GM21360 (cell line): ENCODE data around the gene SLX4.

Experiments used
- ATAC-seq: cut with Tn5 transposase; IDR thresholded peaks from one replicate; pipeline ENCODE4 v1.9.1; 2021; ENCODE audit warnings: mild to moderate bottlenecking, moderate library complexity; ENCODE audit not compliant: unreplicated experiment

SLX4 gene

GRCh38 chr16:3561626-3562025, 49.8 kb downstream of the SLX4 start:
- no peak for ATAC-seq

DNA sequence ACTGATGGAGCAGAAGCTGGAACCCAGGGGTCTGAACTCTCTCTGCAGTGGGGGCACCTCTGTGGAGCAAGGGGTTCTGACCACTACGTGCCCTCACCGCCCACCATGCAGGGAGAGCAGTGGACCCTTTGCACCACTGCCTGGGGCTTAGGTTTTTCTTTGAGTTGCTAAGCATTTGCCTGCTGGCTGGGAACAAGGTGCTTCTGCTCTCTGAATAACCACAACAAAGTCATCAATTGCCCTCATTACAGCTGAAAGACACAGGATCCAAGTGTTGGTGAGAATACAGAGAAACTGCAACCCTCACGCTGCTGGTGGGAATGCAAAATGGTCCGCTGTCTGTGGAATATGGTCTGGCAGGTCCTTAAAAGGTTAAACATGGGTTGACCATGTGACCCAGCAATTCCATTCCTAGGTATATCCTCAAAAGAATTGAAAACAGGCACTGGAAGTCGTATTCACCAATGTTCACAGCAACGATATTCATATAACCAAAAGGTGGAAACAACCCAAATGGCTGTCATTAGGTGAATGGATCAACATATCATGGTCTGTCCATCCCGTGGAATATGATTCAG, 57.0 kb downstream of the SLX4 start:
- ATAC-seq = no peak

- no peak for ATAC-seq
Observed at GRCh38 chr16:3553138-3553923, 58.1 kb downstream of the SLX4 start.

DNA sequence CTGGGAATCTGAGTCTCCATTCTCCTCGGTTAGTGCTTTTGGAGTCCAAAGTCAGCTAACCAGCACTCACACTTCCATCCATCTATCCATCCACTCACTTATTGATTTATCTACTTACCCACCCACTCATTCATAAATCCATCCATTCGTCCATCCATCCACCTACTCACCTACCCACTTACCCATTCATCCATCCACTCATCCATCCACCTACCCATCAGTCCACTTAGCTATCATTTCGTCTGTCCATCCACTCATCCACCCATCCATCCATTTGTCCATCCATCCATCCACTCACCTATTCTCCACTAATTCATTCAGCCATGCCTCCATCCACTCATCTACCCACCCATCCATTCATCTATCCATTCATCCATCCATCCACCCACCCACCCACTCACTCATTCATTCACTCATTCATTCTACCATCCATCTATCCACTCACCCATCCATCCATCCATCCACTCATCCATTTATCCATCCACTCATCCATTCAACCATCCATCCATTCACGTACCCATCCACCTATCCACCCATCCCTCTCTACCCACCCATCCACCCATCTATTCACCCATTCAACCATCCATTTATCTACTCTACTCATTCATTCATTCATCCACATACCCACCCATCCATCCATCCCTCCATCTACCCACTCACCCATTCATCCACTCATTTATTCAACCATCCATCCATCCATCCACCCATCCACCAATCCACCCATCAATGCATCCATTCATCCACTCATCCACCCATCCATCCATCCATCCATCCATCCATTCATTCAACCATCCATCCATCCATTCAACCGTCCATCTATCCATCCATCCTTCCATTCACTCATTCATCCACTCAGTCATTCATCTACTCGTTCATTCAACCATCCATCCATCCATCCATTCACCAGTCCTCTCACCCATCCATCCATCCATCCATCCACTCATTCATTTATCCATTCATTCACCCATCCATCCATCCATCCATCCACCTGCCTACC, 60.3 kb downstream of the SLX4 start:
- no peak for ATAC-seq

DNA sequence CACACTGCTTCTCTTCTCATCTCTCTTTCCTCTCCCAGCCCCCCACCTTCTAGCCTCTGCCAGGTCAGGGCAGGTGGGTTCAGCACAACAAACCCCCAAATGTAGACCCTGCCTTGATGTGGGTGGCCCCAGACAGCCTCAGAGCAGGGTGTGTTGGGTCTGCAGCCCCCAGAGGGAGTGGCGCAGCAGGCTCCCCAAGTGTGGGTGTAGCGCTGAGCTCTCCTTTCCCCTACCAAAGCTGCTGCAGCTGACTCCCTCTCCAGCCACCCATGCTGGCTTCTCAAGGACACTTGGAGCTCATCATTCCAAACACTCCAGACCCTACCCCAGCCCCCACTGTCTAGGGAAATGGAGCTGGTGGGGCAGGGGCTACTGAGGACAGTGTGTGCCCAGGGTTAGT, 61.5 kb downstream of the SLX4 start:
- no peak for ATAC-seq

GRCh38 chr16:3548859-3549258, 62.5 kb downstream of the SLX4 start:
- ATAC-seq = no peak

DNA sequence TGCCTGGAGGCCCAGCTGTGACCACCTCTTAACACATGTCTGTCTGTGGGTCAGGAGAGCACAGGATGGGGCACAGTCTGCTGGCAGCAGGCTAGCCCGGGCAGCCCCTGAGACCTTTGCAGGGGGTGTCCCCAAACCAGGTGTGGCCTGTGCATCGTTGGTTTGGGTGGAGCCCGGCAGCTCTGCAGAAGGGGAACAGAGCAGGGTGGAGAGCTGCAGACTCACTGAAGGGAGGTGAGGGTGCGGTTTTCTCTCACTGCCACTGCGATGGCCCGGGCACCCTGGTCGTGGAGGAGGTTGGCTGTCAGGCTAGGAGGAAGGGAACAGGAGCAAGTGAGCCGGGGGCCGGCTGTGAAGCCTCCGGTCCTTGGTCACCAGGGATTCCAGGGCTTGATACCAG, 63.0 kb downstream of the SLX4 start:
- no peak for ATAC-seq

DNA sequence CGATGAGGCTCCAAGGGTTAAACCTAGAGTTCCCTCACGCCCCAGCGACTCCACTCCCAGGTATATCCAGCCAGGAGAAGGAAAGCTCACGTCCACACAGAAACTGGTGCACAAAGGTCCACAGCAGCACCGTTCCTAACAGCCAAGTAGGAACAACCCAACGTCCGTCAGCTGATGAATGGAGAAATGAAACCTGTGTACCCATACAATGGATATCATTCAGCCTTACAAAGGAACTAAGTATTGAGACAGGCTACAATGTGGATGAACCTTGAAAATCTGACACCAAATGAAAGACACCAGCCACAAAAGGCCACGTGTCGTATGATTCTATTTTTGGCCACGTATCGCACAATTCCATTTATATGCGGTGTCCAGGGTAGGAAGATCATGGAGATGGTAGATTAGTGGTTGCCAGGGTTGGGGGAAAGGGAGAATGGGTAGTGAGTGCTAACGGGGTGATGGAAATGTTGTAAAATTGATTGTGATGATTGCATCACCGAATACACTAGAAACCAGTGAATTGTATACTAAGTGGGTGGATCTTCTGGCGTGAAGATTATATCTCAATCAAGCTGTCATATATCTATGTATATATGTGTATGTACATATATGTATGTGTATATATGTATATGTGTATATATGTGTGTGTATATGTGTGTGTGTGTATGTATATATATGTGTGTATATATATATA, 64.3 kb downstream of the SLX4 start:
- ATAC-seq = no peak

- ATAC-seq = no peak
Observed at GRCh38 chr16:3542601-3543373, 68.6 kb downstream of the SLX4 start.

- ATAC-seq = no peak
Observed at GRCh38 chr16:3541527-3542155, 69.8 kb downstream of the SLX4 start.

GRCh38 chr16:3538222-3538621, 73.2 kb downstream of the SLX4 start:
- no peak for ATAC-seq

GRCh38 chr16:3536851-3537250, 74.6 kb downstream of the SLX4 start:
- no peak for ATAC-seq

DNA sequence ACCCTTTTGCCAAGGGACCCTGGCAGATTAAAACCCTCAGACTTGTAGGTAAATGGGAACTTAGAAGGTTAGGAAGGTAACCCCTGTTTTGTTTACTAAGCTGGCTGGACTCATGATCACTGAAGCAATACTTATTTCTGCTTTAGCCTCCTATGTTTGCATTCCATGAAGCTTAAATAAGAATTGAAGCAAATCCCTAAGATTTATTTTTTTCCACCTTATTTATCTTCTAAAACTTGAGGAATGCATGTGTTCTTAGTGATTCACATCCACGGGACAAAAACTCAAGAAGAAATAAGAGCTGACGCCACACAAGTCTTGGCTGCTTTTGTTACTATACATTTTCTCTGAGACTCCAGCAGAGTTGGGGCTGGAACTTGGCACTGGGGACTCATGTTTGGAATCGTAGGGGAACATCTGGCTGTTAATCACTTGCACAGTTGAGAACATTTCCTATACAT, 75.1 kb downstream of the SLX4 start:
- no peak for ATAC-seq

DNA sequence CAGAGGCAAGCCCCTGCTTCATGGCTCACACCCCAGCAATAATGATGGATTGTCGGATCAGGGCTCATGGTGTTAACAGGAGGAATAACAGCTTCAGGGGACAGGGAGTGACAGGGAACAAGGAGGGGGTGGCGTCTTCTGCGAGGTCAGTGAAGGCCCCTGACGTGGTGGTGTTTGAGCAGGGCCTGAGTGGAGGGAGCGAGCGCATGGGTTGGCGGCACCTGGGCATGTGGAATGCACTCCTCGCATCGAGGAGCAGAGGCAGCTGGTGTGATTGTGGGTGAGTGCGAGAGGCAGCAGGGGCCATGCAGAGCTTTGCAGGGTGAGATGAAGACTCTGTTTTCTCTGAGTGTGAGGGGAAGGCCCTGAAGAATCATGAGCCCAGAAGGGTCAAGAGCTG, 77.3 kb downstream of the SLX4 start:
- ATAC-seq = no peak

GRCh38 chr16:3532741-3533140, 78.7 kb downstream of the SLX4 start:
- ATAC-seq = no peak
